Fibroblast of lung (primary cell): Measurements from ENCODE around the gene TATDN3.

Source experiments
- EZH2 ChIP-seq: IDR thresholded peaks from 2 replicates; pipeline ENCODE4 v1.5.1; 2012; ENCODE audit warnings: low read length, control low read depth, mild to moderate bottlenecking; ENCODE audit errors: missing control alignments
- TF ChIP-seq, protein P1 (sequence below), 2 donors: IDR thresholded peaks in 1 of 2; conservative IDR thresholded peaks in 1 of 2; 1 replicate in 1 of 2; 2 replicates in 1 of 2; pipeline ENCODE4 v1.5.1; 2011 to 2012; ENCODE audit warnings: low read length in 2 of 2, control low read depth in 1 of 2, inconsistent platforms in 1 of 2, low read depth in 1 of 2, mild to moderate bottlenecking in 1 of 2

DNA sequence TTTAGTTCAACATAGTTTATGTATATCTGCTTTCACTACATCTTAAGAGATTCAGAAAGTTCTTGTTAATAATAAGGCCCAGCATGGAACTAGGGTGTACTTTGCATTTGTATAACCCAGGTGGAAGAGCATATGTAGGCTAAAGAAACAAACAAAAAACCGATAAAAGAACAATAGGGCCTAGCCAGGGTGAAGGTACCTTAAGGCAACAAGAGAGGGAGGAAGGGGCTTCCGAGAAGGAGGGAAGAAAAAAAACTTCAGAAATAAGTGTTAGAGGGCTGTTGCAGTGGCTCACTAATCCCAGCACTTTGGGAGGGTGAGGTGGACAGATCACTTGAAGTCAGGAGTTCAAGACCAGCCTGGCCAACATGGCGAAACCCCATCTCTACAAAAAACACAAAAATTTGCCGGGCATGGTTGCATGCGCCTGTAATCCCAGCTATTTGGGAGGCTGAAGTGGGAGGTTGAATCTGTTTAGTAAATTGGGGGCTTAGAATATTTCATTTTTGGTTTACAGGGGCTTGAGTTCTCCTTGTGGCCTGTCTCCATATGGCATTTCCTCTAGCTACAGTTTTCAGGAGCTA, 60.5 kb downstream of the TATDN3 start:
- TF ChIP-seq, protein P1, sequence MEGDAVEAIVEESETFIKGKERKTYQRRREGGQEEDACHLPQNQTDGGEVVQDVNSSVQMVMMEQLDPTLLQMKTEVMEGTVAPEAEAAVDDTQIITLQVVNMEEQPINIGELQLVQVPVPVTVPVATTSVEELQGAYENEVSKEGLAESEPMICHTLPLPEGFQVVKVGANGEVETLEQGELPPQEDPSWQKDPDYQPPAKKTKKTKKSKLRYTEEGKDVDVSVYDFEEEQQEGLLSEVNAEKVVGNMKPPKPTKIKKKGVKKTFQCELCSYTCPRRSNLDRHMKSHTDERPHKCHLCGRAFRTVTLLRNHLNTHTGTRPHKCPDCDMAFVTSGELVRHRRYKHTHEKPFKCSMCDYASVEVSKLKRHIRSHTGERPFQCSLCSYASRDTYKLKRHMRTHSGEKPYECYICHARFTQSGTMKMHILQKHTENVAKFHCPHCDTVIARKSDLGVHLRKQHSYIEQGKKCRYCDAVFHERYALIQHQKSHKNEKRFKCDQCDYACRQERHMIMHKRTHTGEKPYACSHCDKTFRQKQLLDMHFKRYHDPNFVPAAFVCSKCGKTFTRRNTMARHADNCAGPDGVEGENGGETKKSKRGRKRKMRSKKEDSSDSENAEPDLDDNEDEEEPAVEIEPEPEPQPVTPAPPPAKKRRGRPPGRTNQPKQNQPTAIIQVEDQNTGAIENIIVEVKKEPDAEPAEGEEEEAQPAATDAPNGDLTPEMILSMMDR (conservative IDR thresholded peaks at IDR 0.05 in 1 of 2, IDR thresholded peaks at IDR 0.05 in 1 of 2; ENCODE audit: low read depth in 1 of 2, low read length in 2 of 2), result no peak
- no peak for TF ChIP-seq EZH2
